K562 (cell line): Measurements from ENCODE around the gene SCAPER. TPM values are rescaled to one million over a fixed set of nuclear protein-coding genes. Genes with fewer than 3 reads are reported as not detected.

Source experiments
- ATAC-seq: fragments of 200-7000 bp; cut with Tn5 transposase; 3 replicates; pipeline ENCODE4 v1.9.1; 2020; ENCODE audit warnings: moderate library complexity
- BruUV-seq: library from RNA; stranded (reverse); fragments of 400-500 nt; replicated peaks from 2 replicates; lab custom pipeline; 2021; lab: Mats Ljungman, UMichigan
- CTCF ChIA-PET: fragments of 300-600 bp; formaldehyde crosslinking; extraction: SDS; loops from one replicate; lab custom pipeline; 2021; ENCODE audit warnings: low intra/inter-chr PET ratio; lab: Yijun Ruan, JAX
- POLR2A ChIA-PET: fragments of 300-600, 350-650 bp; sonication (Branson Sonifier 250); formaldehyde crosslinking; extraction: SDS; loops from one replicate; lab custom pipeline; 2021; ENCODE audit warnings: antibody characterized with exemption, inconsistent platforms; lab: Yijun Ruan, JAX
- DNase-seq, 4 experiments: peaks; one replicate each; pipeline versions ENCODE4 v3.0.0 to v3.0.0-alpha.2; 2011 to 2018; ENCODE audit warnings: low spot score in 3 of 4, mixed read lengths in 3 of 4; ENCODE audit errors: extremely low read depth in 1 of 4
- FAIRE-seq: peaks from 2 replicates; lab custom pipeline; 2011; peaks lifted over from hg19 to GRCh38; lab: Jason Lieb, UNC
- H2AFZ ChIP-seq: 2 replicates; pipeline ENCODE4 v1.6.0; 2011; ENCODE audit warnings: low read depth, low read length, control low read depth, inconsistent platforms
- H3K27ac ChIP-seq: fragments of 200-600 bp; 3 replicates; pipeline ENCODE4 v1.8.0; 2011; ENCODE audit warnings: low read depth, mild to moderate bottlenecking, control low read depth, inconsistent platforms, low read length, moderate library complexity, mixed read lengths; ENCODE audit errors: extremely low read depth
- H3K27me3 ChIP-seq, 2 experiments: fragments of 300-600 bp in 1 of 2; 2 replicates in 1 of 2; 3 replicates in 1 of 2; pipeline versions ENCODE4 v1.6.0 to v1.8.0; 2011; ENCODE audit warnings: inconsistent platforms in 2 of 2, low read length in 2 of 2, mild to moderate bottlenecking in 1 of 2, mixed read lengths in 1 of 2, moderate library complexity in 1 of 2; ENCODE audit not compliant: control insufficient read depth in 2 of 2, insufficient read depth in 2 of 2
- H3K36me3 ChIP-seq: fragments of 300-600 bp; 3 replicates; pipeline ENCODE4 v1.8.0; 2011; ENCODE audit warnings: mild to moderate bottlenecking, low read length, inconsistent platforms; ENCODE audit not compliant: control insufficient read depth, insufficient read depth
- H3K4me1 ChIP-seq, 2 experiments: fragments of 200-600 bp in 1 of 2; replicated peaks in 1 of 2; 2 replicates in 1 of 2; 3 replicates in 1 of 2; pipeline versions ENCODE4 v1.5.1 to v1.8.0; 2011; ENCODE audit warnings: inconsistent platforms in 2 of 2, low read length in 2 of 2, mild to moderate bottlenecking in 1 of 2, mixed read lengths in 1 of 2, moderate library complexity in 1 of 2; ENCODE audit not compliant: control insufficient read depth in 2 of 2, insufficient read depth in 2 of 2
- H3K4me2 ChIP-seq: 2 replicates; pipeline ENCODE4 v1.6.1; 2011; ENCODE audit warnings: low read length, control low read depth, inconsistent platforms, mixed read lengths; ENCODE audit not compliant: insufficient read depth
- H3K4me3 ChIP-seq: fragments of 200-600 bp; sonication (generic), shearing (Covaris generic); 2 replicates; pipeline ENCODE4 v1.5.1; 2016; ENCODE audit warnings: control low read depth, inconsistent platforms
- H3K79me2 ChIP-seq: fragments of 200-600 bp; 3 replicates; pipeline ENCODE4 v1.8.0; 2011; ENCODE audit warnings: low read length, inconsistent platforms; ENCODE audit not compliant: control insufficient read depth, insufficient read depth
- H3K9ac ChIP-seq, 2 experiments: 2 replicates each; pipeline versions ENCODE4 v1.6.0 to v1.6.1; 2011; ENCODE audit warnings: low read depth in 2 of 2, low read length in 2 of 2, control low read depth in 1 of 2, inconsistent platforms in 1 of 2, mild to moderate bottlenecking in 1 of 2, mixed read lengths in 1 of 2; ENCODE audit not compliant: insufficient read depth in 1 of 2
- H3K9me1 ChIP-seq: one replicate; pipeline ENCODE4 v1.6.0; 2011; ENCODE audit warnings: inconsistent platforms, mild to moderate bottlenecking, low read length, moderate library complexity; ENCODE audit not compliant: control insufficient read depth, insufficient read depth
- H3K9me3 ChIP-seq: replicated peaks from 2 replicates; pipeline ENCODE4 v1.5.1; 2011; ENCODE audit warnings: low read depth, low read length, inconsistent platforms; ENCODE audit not compliant: control insufficient read depth, insufficient read depth
- H4K20me1 ChIP-seq: replicated peaks from 2 replicates; pipeline ENCODE4 v1.6.1; 2011; ENCODE audit warnings: low read length, inconsistent platforms, mixed read lengths; ENCODE audit not compliant: control insufficient read depth, insufficient read depth
- CREB3L1 ChIP-seq: fragments of 450-650 bp; IDR thresholded peaks from 2 replicates; pipeline ENCODE4 v1.6.1; 2014; ENCODE audit warnings: low read depth, mild to moderate bottlenecking, moderate library complexity, borderline replicate concordance
- DNMT1 ChIP-seq: fragments of 450-650 bp; IDR thresholded peaks from 2 replicates; pipeline ENCODE4 v1.6.1; 2016; ENCODE audit warnings: antibody characterized with exemption, mild to moderate bottlenecking
- MBD2 ChIP-seq: sonication (generic); IDR thresholded peaks from 2 replicates; pipeline ENCODE4 v1.6.1; 2016; ENCODE audit warnings: low read depth, borderline replicate concordance
- NFATC3 ChIP-seq: fragments of 450-650 bp; IDR thresholded peaks from 2 replicates; pipeline ENCODE4 v1.6.1; 2017; ENCODE audit warnings: mild to moderate bottlenecking
- NR2C2 ChIP-seq, 2 experiments: fragments of 200-800 bp in 1 of 2; sonication (Bioruptor generic) in 1 of 2; sonication (generic) in 1 of 2; formaldehyde crosslinking in 1 of 2; IDR thresholded peaks; 2 replicates each; pipeline versions ENCODE4 v1.6.1 to v1.8.0; 2016 to 2022; ENCODE audit warnings: mild to moderate bottlenecking in 1 of 2, missing compliant biosample characterization in 1 of 2, missing genetic modification characterization in 1 of 2, missing genetic modification reagents in 1 of 2
- PHF20 ChIP-seq: fragments of 450-650 bp; IDR thresholded peaks from 2 replicates; pipeline ENCODE4 v1.6.1; 2018; ENCODE audit not compliant: partially characterized antibody
- SMARCC2 ChIP-seq: fragments of 450-650 bp; IDR thresholded peaks from 2 replicates; pipeline ENCODE4 v1.6.1; 2017; ENCODE audit warnings: antibody characterized with exemption, moderate library complexity, mild to moderate bottlenecking, low read depth
- XRCC5 ChIP-seq: fragments of 200-400 bp; formaldehyde crosslinking; IDR thresholded peaks from 2 replicates; pipeline ENCODE4 v1.6.1; 2017; ENCODE audit warnings: low read depth, mild to moderate bottlenecking, low read length
- ZNF583 ChIP-seq: fragments of 250-450 bp; sonication (Bioruptor Pico); IDR thresholded peaks from 2 replicates; pipeline ENCODE4 v1.4.0; 2020
- in situ Hi-C: fragments of 300-500 bp; cut with MboI; formaldehyde crosslinking; loops from 4 replicates; pipeline ENCODE4 v1.15.0; 2018; ENCODE audit warnings: inconsistent platforms, mixed read lengths
- intact Hi-C: fragments of 100-400 bp; cut with micrococcal nuclease; formaldehyde crosslinking; loops from 2 replicates; pipeline ENCODE4 v1.14.2; 2022
- polyA plus RNA-seq, 8 experiments: library from polyadenylated mRNA; depleted of rRNA in 4 of 8; stranded (reverse) in 5 of 8; unstranded in 3 of 8; fragments of >200 nt; fragmentation: Nextera tagmentation in 2 of 8; fragmentation: Illumina TruSeq in 1 of 8; extraction: Ambion mirVana in 2 of 8; extraction: Trizol in 1 of 8; gene quantifications; 2 replicates each; pipeline versions ENCODE4 v1.2.1 to v1.2.3, GENCODE V29; 2011 to 2014; ENCODE audit warnings: inconsistent platforms in 1 of 8, missing spikeins in 1 of 8
- total RNA-seq, 7 experiments: library from RNA; depleted of rRNA in 6 of 7; stranded (reverse); fragments of >200 nt in 6 of 7; fragmentation: Illumina TruSeq in 2 of 7; extraction: Trizol in 2 of 7; gene quantifications; 2 replicates each; pipeline versions ENCODE4 v1.2.1 to v1.2.3, GENCODE V29; 2011 to 2021; ENCODE audit warnings: low replicate concordance in 1 of 7
- TF ChIP-seq, protein P1 (sequence below): sonication (generic); formaldehyde crosslinking; IDR thresholded peaks from 2 replicates; pipeline ENCODE4 v1.8.0; 2022; ENCODE audit warnings: missing genetic modification reagents, mild to moderate bottlenecking, borderline replicate concordance
- TF ChIP-seq, protein P2 (sequence below): fragments of 250-450 bp; sonication (Bioruptor Pico); IDR thresholded peaks from 2 replicates; pipeline ENCODE4 v1.5.0; 2021; ENCODE audit warnings: mild to moderate bottlenecking, borderline replicate concordance

Gene SCAPER
- total and polyA plus RNA-seq, 9 of the 15 experiments (the other 6 are each of a cell fraction or from before 2014, with no cell fraction given): 1.3 to 5.7 (median 3.2) TPM

DNA sequence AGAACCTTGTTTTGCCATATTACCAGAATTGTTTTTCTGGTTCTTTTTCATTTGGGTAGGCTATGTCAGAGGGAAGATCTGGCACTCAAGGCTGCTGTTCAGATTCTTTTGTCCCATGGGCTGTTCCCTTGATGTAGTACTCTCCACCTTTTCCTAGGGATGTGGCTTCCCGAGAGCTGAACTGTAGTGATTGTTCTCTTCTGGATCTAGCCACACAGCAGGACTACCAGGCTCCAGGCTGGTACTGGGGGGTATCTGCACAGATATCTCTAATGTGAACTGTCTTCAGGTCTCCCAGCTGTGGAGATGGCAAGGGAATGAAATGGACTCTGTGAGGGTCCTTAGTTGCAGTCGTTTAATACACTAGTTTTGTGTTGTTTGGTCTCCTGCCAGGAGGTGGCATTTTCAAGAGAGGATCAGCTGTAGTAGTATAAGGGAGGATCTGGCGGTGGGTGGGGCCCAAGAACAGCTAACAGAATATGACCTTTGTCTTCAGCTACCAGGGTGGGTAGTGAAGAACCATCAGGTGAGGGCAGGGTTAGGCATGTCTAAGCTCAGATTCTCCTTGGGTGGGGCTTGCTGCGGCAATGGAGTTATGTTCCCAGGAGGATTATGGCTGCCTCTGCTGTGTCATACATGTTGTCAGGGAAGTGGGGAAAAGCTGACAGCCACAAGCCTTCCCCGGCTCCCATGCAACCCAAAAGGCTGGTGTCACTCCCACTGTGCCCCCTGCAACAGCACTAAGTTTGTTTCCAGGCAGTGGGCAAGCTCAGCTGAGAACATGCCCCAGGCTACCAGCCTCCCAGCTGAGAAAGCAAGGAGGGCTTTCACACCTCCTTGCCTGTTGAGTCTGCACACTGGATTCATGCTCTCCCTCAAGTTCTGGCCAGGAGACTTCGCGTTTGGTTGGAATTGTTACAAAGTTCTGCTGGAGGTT is 316.1 kb downstream of the SCAPER start (continued):
- TF ChIP-seq, protein P1, sequence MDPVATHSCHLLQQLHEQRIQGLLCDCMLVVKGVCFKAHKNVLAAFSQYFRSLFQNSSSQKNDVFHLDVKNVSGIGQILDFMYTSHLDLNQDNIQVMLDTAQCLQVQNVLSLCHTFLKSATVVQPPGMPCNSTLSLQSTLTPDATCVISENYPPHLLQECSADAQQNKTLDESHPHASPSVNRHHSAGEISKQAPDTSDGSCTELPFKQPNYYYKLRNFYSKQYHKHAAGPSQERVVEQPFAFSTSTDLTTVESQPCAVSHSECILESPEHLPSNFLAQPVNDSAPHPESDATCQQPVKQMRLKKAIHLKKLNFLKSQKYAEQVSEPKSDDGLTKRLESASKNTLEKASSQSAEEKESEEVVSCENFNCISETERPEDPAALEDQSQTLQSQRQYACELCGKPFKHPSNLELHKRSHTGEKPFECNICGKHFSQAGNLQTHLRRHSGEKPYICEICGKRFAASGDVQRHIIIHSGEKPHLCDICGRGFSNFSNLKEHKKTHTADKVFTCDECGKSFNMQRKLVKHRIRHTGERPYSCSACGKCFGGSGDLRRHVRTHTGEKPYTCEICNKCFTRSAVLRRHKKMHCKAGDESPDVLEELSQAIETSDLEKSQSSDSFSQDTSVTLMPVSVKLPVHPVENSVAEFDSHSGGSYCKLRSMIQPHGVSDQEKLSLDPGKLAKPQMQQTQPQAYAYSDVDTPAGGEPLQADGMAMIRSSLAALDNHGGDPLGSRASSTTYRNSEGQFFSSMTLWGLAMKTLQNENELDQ: no peak
- no peak for TF ChIP-seq CREB3L1
- TF ChIP-seq SMARCC2: no peak

GRCh38 chr15:76585576-76585897 is 319.6 kb downstream of the SCAPER start:
- Histone ChIP-seq H3K27ac (no peak overlapping the region), H3K4me1 (no peaks in the 10 kb centered on the region), H3K79me2 (no peaks in the 10 kb centered on the region), H3K9me3 (no peaks in the 10 kb centered on the region), H3K9me1 (no peaks in the 10 kb centered on the region), H3K36me3 (no peaks in the 10 kb centered on the region), H3K4me3 (no peak overlapping the region), H4K20me1 (no peaks in the 10 kb centered on the region), H3K9ac (no peak overlapping the region), H3K27me3 (no peaks in the 10 kb centered on the region), H2AFZ (no peak overlapping the region), H3K4me2 (no peak overlapping the region)
- intact Hi-C loops (no loop called here), in situ Hi-C loops (no loop called here)
- POLR2A ChIA-PET: interaction anchor here (0.6 to 1.0 kb wide), 2 partner anchors 413 to 443 kb away, joined by 3 read pairs; no protein-coding TSS in a partner anchor
- CTCF ChIA-PET: no interaction called here
- BruUV-seq: no TSS peak
- no peak for FAIRE-seq
- no peak for DNase-seq
- no peak for ATAC-seq
- TF ChIP-seq DNMT1: no peak
- no peak for TF ChIP-seq ZNF583 (CRISPR knock-in tag)
- TF ChIP-seq NR2C2 (CRISPR knock-in tag; IDR thresholded peaks at IDR 0.05): no peak
- no peak for TF ChIP-seq NR2C2 (tag; IDR thresholded peaks at IDR 0.05)
- no peak for TF ChIP-seq NFATC3
- TF ChIP-seq XRCC5: no peak
- TF ChIP-seq, protein P2, sequence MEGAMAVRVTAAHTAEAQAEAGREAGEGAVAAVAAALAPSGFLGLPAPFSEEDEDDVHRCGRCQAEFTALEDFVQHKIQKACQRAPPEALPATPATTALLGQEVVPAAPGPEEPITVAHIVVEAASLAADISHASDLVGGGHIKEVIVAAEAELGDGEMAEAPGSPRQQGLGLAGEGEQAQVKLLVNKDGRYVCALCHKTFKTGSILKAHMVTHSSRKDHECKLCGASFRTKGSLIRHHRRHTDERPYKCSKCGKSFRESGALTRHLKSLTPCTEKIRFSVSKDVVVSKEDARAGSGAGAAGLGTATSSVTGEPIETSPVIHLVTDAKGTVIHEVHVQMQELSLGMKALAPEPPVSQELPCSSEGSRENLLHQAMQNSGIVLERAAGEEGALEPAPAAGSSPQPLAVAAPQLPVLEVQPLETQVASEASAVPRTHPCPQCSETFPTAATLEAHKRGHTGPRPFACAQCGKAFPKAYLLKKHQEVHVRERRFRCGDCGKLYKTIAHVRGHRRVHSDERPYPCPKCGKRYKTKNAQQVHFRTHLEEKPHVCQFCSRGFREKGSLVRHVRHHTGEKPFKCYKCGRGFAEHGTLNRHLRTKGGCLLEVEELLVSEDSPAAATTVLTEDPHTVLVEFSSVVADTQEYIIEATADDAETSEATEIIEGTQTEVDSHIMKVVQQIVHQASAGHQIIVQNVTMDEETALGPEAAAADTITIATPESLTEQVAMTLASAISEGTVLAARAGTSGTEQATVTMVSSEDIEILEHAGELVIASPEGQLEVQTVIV: no peak
- no peak for TF ChIP-seq MBD2
- TF ChIP-seq PHF20: no peak
